MM.1S (cell line): ENCODE data around the gene GTF2H3.

Source experiments
- DNase-seq: peaks from one replicate; pipeline ENCODE4 v3.0.0-alpha.2; 2015
- H2AFZ ChIP-seq: fragments of 300-600 bp; sonication (generic); 2 replicates; pipeline ENCODE4 v1.6.0; 2016; ENCODE audit warnings: antibody characterized with exemption, low read length
- H3F3A ChIP-seq: fragments of 300-600 bp; sonication (generic); 2 replicates; pipeline ENCODE4 v1.6.1; 2016; ENCODE audit warnings: mild to moderate bottlenecking, antibody characterized with exemption, low read length, moderate library complexity, mixed read lengths; ENCODE audit not compliant: insufficient read depth
- H3K27ac ChIP-seq: fragments of 300-600 bp; sonication (generic); 2 replicates; pipeline ENCODE4 v1.5.1; 2016; ENCODE audit warnings: mild to moderate bottlenecking, low read length
- H3K27me3 ChIP-seq: fragments of 300-600 bp; sonication (generic); replicated peaks from 2 replicates; pipeline ENCODE4 v1.6.0; 2016; ENCODE audit warnings: low read length; ENCODE audit not compliant: insufficient read depth
- H3K36me3 ChIP-seq: fragments of 300-600 bp; sonication (generic); replicated peaks from 2 replicates; pipeline ENCODE4 v1.6.1; 2016; ENCODE audit warnings: mild to moderate bottlenecking, low read length, mixed read lengths; ENCODE audit not compliant: insufficient read depth
- H3K4me1 ChIP-seq: fragments of 300-600 bp; sonication (generic); 2 replicates; pipeline ENCODE4 v1.6.1; 2016; ENCODE audit warnings: low read length, mixed read lengths
- H3K4me2 ChIP-seq: fragments of 300-600 bp; sonication (generic); 2 replicates; pipeline ENCODE4 v1.6.0; 2016; ENCODE audit warnings: low read depth, low read length
- H3K4me3 ChIP-seq: fragments of 300-600 bp; sonication (generic); 2 replicates; pipeline ENCODE4 v1.5.1; 2016; ENCODE audit warnings: low read length, mixed read lengths
- H3K79me2 ChIP-seq: fragments of 300-600 bp; sonication (generic); 2 replicates; pipeline ENCODE4 v1.6.1; 2016; ENCODE audit warnings: mixed run types, low read length, mixed read lengths
- H3K9ac ChIP-seq: fragments of 300-600 bp; sonication (generic); 2 replicates; pipeline ENCODE4 v1.6.1; 2016; ENCODE audit warnings: low read length, mixed read lengths
- H3K9me2 ChIP-seq: fragments of 300-600 bp; sonication (generic); replicated peaks from 2 replicates; pipeline ENCODE4 v1.6.1; 2016; ENCODE audit warnings: mild to moderate bottlenecking, low read length, mixed read lengths; ENCODE audit not compliant: insufficient read depth
- H3K9me3 ChIP-seq: fragments of 300-600 bp; sonication (generic); replicated peaks from 2 replicates; pipeline ENCODE4 v1.6.1; 2016; ENCODE audit warnings: mild to moderate bottlenecking, low read length, mixed read lengths; ENCODE audit not compliant: insufficient read depth
- H4K20me1 ChIP-seq: fragments of 300-600 bp; sonication (generic); 2 replicates; pipeline ENCODE4 v1.6.1; 2016; ENCODE audit warnings: mild to moderate bottlenecking, low read length, moderate library complexity, mixed read lengths; ENCODE audit not compliant: insufficient read depth
- CTCF ChIP-seq: fragments of 300-600 bp; sonication (generic); IDR thresholded peaks from 2 replicates; pipeline ENCODE4 v1.5.1; 2016; ENCODE audit warnings: antibody characterized with exemption, low read length, mixed read lengths
- EZH2 ChIP-seq: fragments of 300-600 bp; sonication (generic); optimal IDR thresholded peaks from 2 replicates; pipeline ENCODE3; 2017; ENCODE audit warnings: low read depth, mild to moderate bottlenecking, antibody characterized with exemption, low read length, mixed read lengths
- EZH2phosphoT487 ChIP-seq: fragments of 300-600 bp; sonication (generic); IDR thresholded peaks from 2 replicates; pipeline ENCODE4 v1.6.1; 2018; ENCODE audit warnings: antibody characterized with exemption, low read length

Gene GTF2H3

DNA sequence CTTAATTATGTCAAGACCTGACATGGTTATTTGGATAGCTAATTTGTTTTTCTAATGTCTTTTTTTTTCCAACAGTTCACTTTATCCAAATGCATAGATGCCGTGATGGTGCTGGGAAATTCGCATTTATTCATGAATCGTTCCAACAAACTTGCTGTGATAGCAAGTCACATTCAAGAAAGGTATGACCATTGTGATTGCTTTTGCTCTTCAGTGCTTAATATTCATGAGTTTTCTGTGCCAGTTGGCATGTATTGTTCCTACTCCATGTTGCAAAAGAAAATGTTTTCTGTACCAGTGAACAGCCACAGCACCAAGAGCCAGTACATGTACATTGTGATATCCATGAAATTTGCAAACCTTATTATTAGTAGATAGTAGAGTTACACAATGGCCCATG, 11.8 kb downstream of the GTF2H3 start:
- no peaks in the 10 kb centered on the region for H3K9me3 ChIP-seq
- H3F3A ChIP-seq: no peaks in the 10 kb centered on the region
- no peaks in the 10 kb centered on the region for H3K4me1 ChIP-seq
- H3K9me2 ChIP-seq: no peaks in the 10 kb centered on the region
- no peak for DNase-seq
- no peaks in the 10 kb centered on the region for H3K27me3 ChIP-seq
- no peak overlapping the region for H2AFZ ChIP-seq
- no peaks in the 10 kb centered on the region for H4K20me1 ChIP-seq
- no peak overlapping the region for H3K4me3 ChIP-seq
- no peak overlapping the region for H3K4me2 ChIP-seq
- H3K36me3 ChIP-seq: no peaks in the 10 kb centered on the region
- H3K79me2 ChIP-seq: no peaks in the 10 kb centered on the region
- TF ChIP-seq EZH2phosphoT487 (no peak), EZH2 (no peak), CTCF (no peak)
- no peak overlapping the region for H3K27ac ChIP-seq
- no peak overlapping the region for H3K9ac ChIP-seq

DNA sequence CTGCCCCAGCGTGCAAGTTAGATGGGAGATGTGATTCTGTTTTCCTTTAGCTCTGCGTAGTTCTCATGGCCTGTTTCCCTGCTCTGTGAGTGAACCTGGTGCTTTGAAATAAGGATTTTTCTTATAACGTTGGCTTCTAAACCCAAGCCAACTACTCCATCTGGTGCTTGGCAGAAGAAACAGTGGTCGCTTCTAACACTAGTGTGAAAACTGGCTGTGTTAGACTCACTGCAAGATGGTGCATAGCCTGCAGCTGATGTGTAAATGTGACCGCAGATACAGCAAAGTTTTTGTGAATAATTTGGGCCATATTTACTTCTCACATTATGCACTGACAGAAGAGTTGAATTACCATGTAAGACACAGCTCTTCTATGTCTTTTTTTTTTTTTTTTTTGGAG, 12.2 kb downstream of the GTF2H3 start:
- Histone ChIP-seq H3K4me1 (no peaks in the 10 kb centered on the region), H2AFZ (no peak overlapping the region), H3K9me2 (no peaks in the 10 kb centered on the region), H3K9ac (no peak overlapping the region), H3K9me3 (no peaks in the 10 kb centered on the region), H3F3A (no peaks in the 10 kb centered on the region), H3K4me3 (no peak overlapping the region), H3K79me2 (no peaks in the 10 kb centered on the region), H3K27me3 (no peaks in the 10 kb centered on the region), H3K36me3 (no peaks in the 10 kb centered on the region), H3K27ac (no peak overlapping the region), H3K4me2 (no peak overlapping the region), H4K20me1 (no peaks in the 10 kb centered on the region)
- TF ChIP-seq EZH2: no peak
- no peak for TF ChIP-seq CTCF
- no peak for TF ChIP-seq EZH2phosphoT487
- DNase-seq: no peak

GRCh38 chr12:123648401-123648800, 14.8 kb downstream of the GTF2H3 start:
- no peaks in the 10 kb centered on the region for H3F3A ChIP-seq
- H3K9me3 ChIP-seq: no peaks in the 10 kb centered on the region

More at GRCh38 chr12:123648401-123648800, 14.8 kb downstream of the GTF2H3 start:
- H3K4me2 ChIP-seq: no peak overlapping the region
- TF ChIP-seq CTCF (no peak), EZH2phosphoT487 (no peak)
- no peaks in the 10 kb centered on the region for H4K20me1 ChIP-seq
- no peaks in the 10 kb centered on the region for H3K36me3 ChIP-seq
- H3K9ac ChIP-seq: no peak overlapping the region
- H2AFZ ChIP-seq: no peak overlapping the region
- no peaks in the 10 kb centered on the region for H3K4me1 ChIP-seq
- no peak overlapping the region for H3K27ac ChIP-seq
- H3K27me3 ChIP-seq: no peaks in the 10 kb centered on the region
- H3K4me3 ChIP-seq: no peak overlapping the region
- DNase-seq: no peak
- H3K9me2 ChIP-seq: no peaks in the 10 kb centered on the region
- H3K79me2 ChIP-seq: no peaks in the 10 kb centered on the region
